NB4 (cell line): ENCODE data around the gene LTA4H.

Source experiments
- DNase-seq: peaks from one replicate; pipeline ENCODE4 v3.0.0; 2010; ENCODE audit warnings: low read depth
- H3K4me3 ChIP-seq: one replicate; pipeline ENCODE4 v1.5.1; 2011; ENCODE audit warnings: mild to moderate bottlenecking, low read depth, low read length, moderate library complexity
- CTCF ChIP-seq: IDR thresholded peaks from one replicate; pipeline ENCODE4 v1.5.1; 2012; ENCODE audit warnings: low read depth, low read length
- MYC ChIP-seq: IDR thresholded peaks from 2 replicates; pipeline ENCODE4 v1.6.1; 2011; ENCODE audit warnings: low read depth, low read length
- POLR2A ChIP-seq: IDR thresholded peaks from 2 replicates; pipeline ENCODE4 v1.6.1; 2011; ENCODE audit warnings: mild to moderate bottlenecking; ENCODE audit not compliant: insufficient read length; ENCODE audit errors: extremely low read depth
- TF ChIP-seq, protein P1 (sequence below): IDR thresholded peaks from 2 replicates; pipeline ENCODE4 v1.6.1; 2011; ENCODE audit warnings: low read depth, low read length

The LTA4H gene

DNA sequence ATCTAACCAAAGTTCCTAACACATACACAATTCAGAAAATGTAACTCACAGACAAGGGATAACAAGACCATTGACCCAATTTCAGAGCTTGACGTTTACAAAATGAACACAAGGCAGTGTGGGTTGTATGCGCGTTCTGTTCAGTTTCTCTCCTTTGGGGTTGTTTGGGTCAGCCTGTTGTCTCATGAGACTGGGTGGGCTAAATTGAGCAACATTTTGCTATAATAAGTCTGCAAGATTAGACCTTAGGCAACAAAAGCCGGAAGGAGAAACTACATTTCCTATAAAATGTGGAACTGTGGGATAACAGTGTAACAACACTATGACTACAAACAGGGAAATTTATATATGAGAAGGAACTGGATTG, 18.8 kb upstream of the LTA4H start:
- TF ChIP-seq MYC (no peak), CTCF (no peak), POLR2A (no peak)
- TF ChIP-seq, protein P1, sequence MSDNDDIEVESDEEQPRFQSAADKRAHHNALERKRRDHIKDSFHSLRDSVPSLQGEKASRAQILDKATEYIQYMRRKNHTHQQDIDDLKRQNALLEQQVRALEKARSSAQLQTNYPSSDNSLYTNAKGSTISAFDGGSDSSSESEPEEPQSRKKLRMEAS, result no peak
- peak; percentile 91 for DNase-seq
- H3K4me3 ChIP-seq, result peak overlapping the region; percentile 27

DNA sequence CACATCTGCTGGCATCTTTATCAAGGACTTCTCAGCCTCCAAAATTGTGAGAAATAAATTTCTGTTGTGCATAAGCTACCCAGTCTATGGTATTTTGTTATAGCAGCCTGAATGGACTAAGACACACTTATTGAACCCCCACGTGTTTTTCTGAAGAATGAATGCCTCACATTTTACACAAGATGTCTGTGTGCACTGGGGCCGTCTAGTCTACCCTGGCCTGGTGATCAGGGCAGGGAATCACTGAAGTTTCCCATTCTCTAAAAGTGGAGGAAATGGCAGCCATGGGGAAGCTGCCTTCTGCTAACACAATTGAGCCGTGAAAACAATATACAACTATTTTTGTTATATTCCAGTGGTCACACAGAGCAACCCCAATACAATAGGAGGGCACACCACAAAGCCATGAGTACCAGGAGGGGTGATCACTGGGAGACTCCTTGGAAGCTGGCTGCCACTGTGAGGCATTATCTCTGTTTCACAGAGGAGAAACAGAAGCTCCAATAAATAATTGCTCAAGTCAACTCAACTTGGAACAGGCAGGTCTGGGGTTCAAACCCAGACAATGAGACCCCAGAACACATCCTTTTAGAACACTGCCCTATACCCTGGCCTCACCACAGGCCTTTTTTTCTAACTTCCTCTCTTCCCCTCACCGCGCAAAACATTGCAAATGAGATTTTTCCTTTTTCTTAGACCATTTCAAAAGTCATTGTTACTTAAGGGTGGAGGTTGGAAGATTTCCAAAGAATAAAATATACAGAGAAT, 18.3 kb upstream of the LTA4H start:
- TF ChIP-seq POLR2A (no peak), MYC (no peak), CTCF (no peak)
- TF ChIP-seq, protein P1, result no peak
- peak; percentile 78 for DNase-seq
- peak overlapping the region; percentile 27 for H3K4me3 ChIP-seq

GRCh38 chr12:96051756-96052485, 16.5 kb upstream of the LTA4H start:
- TF ChIP-seq, protein P1, result no peak
- TF ChIP-seq CTCF (no peak), POLR2A (no peak), MYC (no peak)
- no peak overlapping the region for H3K4me3 ChIP-seq
- no peak for DNase-seq

DNA sequence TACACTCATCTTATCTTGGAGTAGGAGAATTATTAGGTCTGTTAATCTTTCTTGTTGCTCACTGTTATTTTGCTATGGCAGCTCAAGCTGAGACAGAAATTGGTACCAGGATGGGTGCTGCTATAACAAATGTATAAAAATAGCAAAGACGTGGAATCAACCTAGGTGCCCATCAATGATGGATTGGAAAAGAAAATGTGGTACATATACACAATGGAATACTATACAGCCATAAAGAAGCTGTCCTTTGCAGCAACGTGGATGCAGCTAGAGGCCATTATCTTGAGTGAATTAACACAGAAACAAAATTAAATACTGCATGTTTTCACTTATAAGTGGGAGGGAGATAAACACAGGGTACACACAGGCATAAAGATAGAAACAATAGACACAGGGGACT, 14.8 kb upstream of the LTA4H start:
- H3K4me3 ChIP-seq, result no peak overlapping the region
- DNase-seq, result no peak
- TF ChIP-seq, protein P1, result no peak
- TF ChIP-seq POLR2A (no peak), CTCF (no peak), MYC (no peak)

- H3K4me3 ChIP-seq, result no peak overlapping the region
- DNase-seq, result no peak
- no peak for TF ChIP-seq POLR2A
- TF ChIP-seq, protein P1, result no peak
- TF ChIP-seq MYC, result no peak
- TF ChIP-seq CTCF, result no peak
These were observed 13.7 kb upstream of the LTA4H start for GRCh38 chr12:96049101-96049500.

- H3K4me3 ChIP-seq, result no peak overlapping the region
- DNase-seq, result no peak
- TF ChIP-seq MYC (no peak), POLR2A (no peak), CTCF (no peak)
- TF ChIP-seq, protein P1, result no peak
These were observed 13.1 kb upstream of the LTA4H start for GRCh38 chr12:96048393-96048969.
